Natural killer cell treated with Interleukin-12 subunit alpha and Interleukin-12 subunit beta and Interleukin-15 and Interleukin-18, amount 100 ng/mL, for 72 hours (primary cell): ENCODE results near the gene DTNB. TPM values are rescaled to one million over a fixed set of nuclear protein-coding genes. Genes with fewer than 3 reads are reported as not detected.

Experiments
- ATAC-seq, 2 donors: fragments of 150-1000 bp; cut with Tn5 transposase in 1 of 2; sonication (Bioruptor Pico), chemical (Tn5 transposase) in 1 of 2; 2 replicates each; pipeline ENCODE4 v1.10.0; 2021
- DNase-seq: peaks from one replicate; pipeline ENCODE4 v3.0.0; 2022; ENCODE audit warnings: low spot score
- H3K27ac Mint-ChIP-seq, 2 donors: 1 replicate in 1 of 2; 2 replicates in 1 of 2; pipeline ENCODE4 v1.8.0; 2022; ENCODE audit warnings: mixed read lengths in 2 of 2, mild to moderate bottlenecking in 1 of 2, moderate library complexity in 1 of 2
- H3K27me3 Mint-ChIP-seq, 2 donors: 1 replicate in 1 of 2; 2 replicates in 1 of 2; pipeline ENCODE4 v1.8.0; 2022; ENCODE audit warnings: mixed read lengths in 2 of 2
- H3K36me3 Mint-ChIP-seq: one replicate; pipeline ENCODE4 v1.8.0; 2022; ENCODE audit warnings: mixed read lengths
- H3K4me1 Mint-ChIP-seq, 2 donors: 1 replicate in 1 of 2; 2 replicates in 1 of 2; pipeline ENCODE4 v1.8.0; 2022; ENCODE audit warnings: low read depth in 2 of 2, mixed read lengths in 2 of 2, mild to moderate bottlenecking in 1 of 2
- H3K4me3 Mint-ChIP-seq: one replicate; pipeline ENCODE4 v1.8.0; 2022; ENCODE audit warnings: mixed read lengths
- H3K9me3 Mint-ChIP-seq: 2 replicates; pipeline ENCODE4 v1.8.0; 2022; ENCODE audit warnings: mixed read lengths
- total RNA-seq, 2 donors: library from RNA; stranded (reverse); gene quantifications; one replicate each; pipeline ENCODE4 v1.2.3, GENCODE V29; 2022

Gene DTNB
- total RNA-seq, 2 donors from 2014 or later, result 5.3 to 18.9 TPM

GRCh38 chr2:25330273-25330672 lies 343.1 kb downstream of the DTNB start:
- Mint-ChIP-seq H3K9me3 (peaks cover 6% of the 10 kb centered on the region), H3K36me3 (peaks cover 16% of the 10 kb centered on the region), H3K27ac (no peak overlapping the region), H3K27me3 (no peaks in the 10 kb centered on the region), H3K4me3 (no peak overlapping the region), H3K4me1 (peaks cover 29 to 40% of the 10 kb centered on the region in 2 donors)
- ATAC-seq (no peak), DNase-seq (no peak)

- Mint-ChIP-seq H3K27me3 (no peaks in the 10 kb centered on the region), H3K4me3 (no peak overlapping the region), H3K9me3 (peaks cover 6% of the 10 kb centered on the region), H3K4me1 (peaks cover 28 to 37% of the 10 kb centered on the region in 2 donors), H3K27ac (no peak overlapping the region), H3K36me3 (peaks cover 16% of the 10 kb centered on the region)
- no peak for DNase-seq
- ATAC-seq, result no peak
Measured at GRCh38 chr2:25328152-25329085, 345.0 kb downstream of the DTNB start.

Other genes with a start within 250 kb of the DTNB start
- 10 to 100 TPM; 37.2 to 38.8 TPM for gene ASXL2, start 204.9 kb upstream of the DTNB start, total RNA-seq